Brain microvascular endothelial cell (primary cell): ENCODE measurements around the gene RANBP10.

Experiments used
- DNase-seq: peaks from one replicate; pipeline ENCODE4 v3.0.0-alpha.2; 2020
- H3K27ac ChIP-seq: fragments of 250-450 bp; sonication (Bioruptor Pico); 2 replicates; pipeline ENCODE4 v1.5.1; 2020; ENCODE audit warnings: mild to moderate bottlenecking, moderate library complexity
- H3K27me3 ChIP-seq: fragments of 250-450 bp; sonication (Bioruptor Pico); replicated peaks from 2 replicates; pipeline ENCODE4 v1.5.1; 2020; ENCODE audit warnings: mild to moderate bottlenecking
- H3K36me3 ChIP-seq: fragments of 250-450 bp; sonication (Bioruptor Pico); replicated peaks from 2 replicates; pipeline ENCODE4 v1.5.1; 2020; ENCODE audit warnings: mild to moderate bottlenecking
- H3K4me3 ChIP-seq: 2 replicates; pipeline ENCODE4 v1.5.1; 2011; ENCODE audit warnings: low read depth, mild to moderate bottlenecking, control low read depth, low read length, moderate library complexity
- in situ Hi-C: cut with HindIII; loops from 2 replicates; pipeline ENCODE4 v1.10.0; 2017; ENCODE audit warnings: low sequenced_read_pairs, low pct_ligation_motif_present
- TF ChIP-seq, protein P1 (sequence below): IDR thresholded peaks from 2 replicates; pipeline ENCODE4 v1.5.1; 2011; ENCODE audit warnings: low read depth, mild to moderate bottlenecking, moderate library complexity, low read length, control low read depth, inconsistent platforms; ENCODE audit errors: missing control alignments

Gene RANBP10

DNA sequence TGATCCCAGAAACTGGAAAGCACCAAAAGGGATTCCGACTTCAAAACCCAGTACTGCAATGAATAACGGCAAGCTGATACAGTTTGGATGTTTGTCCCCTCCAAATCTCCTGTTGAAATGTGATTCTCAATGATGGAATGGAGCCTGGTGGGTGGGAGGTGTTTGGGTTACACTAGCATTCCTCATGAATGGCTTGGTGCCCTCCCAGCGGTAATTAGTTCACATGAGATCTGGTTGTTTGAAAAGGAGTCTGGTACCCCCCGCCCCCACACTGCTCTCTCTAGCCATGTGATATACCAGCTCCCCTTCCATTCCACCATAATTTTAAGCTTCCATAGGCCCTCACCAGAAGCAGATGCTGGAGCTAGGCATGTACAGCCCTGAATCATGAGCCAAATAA lies 40.1 kb downstream of the RANBP10 start:
- H3K27me3 ChIP-seq, result no peaks in the 10 kb centered on the region
- no peak for DNase-seq
- TF ChIP-seq, protein P1, sequence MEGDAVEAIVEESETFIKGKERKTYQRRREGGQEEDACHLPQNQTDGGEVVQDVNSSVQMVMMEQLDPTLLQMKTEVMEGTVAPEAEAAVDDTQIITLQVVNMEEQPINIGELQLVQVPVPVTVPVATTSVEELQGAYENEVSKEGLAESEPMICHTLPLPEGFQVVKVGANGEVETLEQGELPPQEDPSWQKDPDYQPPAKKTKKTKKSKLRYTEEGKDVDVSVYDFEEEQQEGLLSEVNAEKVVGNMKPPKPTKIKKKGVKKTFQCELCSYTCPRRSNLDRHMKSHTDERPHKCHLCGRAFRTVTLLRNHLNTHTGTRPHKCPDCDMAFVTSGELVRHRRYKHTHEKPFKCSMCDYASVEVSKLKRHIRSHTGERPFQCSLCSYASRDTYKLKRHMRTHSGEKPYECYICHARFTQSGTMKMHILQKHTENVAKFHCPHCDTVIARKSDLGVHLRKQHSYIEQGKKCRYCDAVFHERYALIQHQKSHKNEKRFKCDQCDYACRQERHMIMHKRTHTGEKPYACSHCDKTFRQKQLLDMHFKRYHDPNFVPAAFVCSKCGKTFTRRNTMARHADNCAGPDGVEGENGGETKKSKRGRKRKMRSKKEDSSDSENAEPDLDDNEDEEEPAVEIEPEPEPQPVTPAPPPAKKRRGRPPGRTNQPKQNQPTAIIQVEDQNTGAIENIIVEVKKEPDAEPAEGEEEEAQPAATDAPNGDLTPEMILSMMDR, result no peak
- in situ Hi-C loops, result no loop called here
- H3K4me3 ChIP-seq, result no peak overlapping the region
- H3K36me3 ChIP-seq, result no peaks in the 10 kb centered on the region
- H3K27ac ChIP-seq, result no peak overlapping the region

DNA sequence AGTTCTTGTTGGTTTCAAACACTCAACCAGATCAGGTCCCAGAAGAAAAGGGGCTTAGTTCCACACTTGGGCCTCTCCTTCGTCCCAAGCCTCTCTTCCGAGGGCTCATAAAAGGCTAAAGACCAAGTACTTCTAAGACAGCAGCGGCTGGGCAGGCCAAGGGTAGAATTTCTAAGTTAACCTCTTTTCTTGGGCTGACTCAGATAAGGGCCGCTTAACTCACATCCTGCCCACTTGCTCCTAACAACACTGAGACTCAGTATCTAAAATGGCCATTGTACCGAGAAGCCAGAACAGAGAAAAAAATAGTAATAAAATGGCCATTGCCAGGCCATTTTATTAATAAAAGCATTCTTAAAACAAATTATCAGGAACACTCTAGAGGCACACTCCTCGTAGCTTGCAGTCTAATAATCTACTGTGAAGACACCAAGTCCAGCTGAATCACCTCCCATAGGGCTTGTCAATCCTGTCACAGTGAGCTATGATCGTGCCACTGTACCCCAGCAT lies 42.1 kb downstream of the RANBP10 start:
- TF ChIP-seq, protein P1, result no peak
- DNase-seq, result peak; percentile 2
- Histone ChIP-seq H3K36me3 (no peaks in the 10 kb centered on the region), H3K27ac (no peak overlapping the region), H3K4me3 (no peak overlapping the region), H3K27me3 (no peaks in the 10 kb centered on the region)
- in situ Hi-C loops, result no loop called here

DNA sequence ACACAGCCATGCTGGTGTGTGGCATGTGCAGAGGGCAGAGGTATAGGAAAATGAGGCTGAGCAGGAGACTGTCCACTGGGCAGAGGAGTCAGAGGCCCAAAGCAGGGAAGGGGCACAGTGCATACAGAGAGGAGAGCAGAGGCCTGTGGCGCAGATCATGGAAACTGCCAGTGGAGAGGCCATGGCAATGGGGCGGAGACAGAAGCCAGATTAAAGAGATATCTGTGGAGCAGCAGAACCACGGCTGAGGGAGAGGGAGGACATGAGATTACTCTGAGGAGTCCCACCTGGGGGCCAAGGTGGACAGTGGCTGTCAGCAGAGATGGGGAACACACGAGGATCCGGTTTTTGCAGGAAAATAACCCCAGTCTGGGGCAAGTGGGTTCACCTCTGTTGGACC lies 43.3 kb downstream of the RANBP10 start:
- Histone ChIP-seq H3K27me3 (no peaks in the 10 kb centered on the region), H3K36me3 (no peaks in the 10 kb centered on the region), H3K27ac (no peak overlapping the region), H3K4me3 (no peak overlapping the region)
- in situ Hi-C loops, result no loop called here
- TF ChIP-seq, protein P1, result no peak
- no peak for DNase-seq

DNA sequence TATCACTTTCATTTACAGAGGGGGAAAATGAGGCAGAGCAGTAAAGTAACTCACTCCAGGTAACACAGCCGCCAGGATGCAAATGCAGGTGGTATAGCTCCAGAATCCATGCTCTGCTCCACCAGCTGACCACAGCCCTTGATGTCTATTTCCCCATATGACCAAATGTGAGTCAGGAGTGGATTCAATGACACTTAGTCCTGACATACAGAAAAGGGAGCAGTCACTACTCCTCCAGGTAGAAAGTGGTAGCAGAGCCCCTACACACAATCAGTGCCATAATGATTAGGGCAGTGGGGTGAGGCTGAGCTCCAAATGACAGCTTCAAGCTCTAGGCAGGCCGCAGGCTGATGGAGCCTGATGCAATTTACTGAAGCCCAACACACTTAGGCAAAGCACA lies 44.0 kb downstream of the RANBP10 start:
- TF ChIP-seq, protein P1, result no peak
- Histone ChIP-seq H3K27ac (no peak overlapping the region), H3K36me3 (no peaks in the 10 kb centered on the region), H3K4me3 (no peak overlapping the region), H3K27me3 (no peaks in the 10 kb centered on the region)
- in situ Hi-C loops, result no loop called here
- DNase-seq, result no peak

DNA sequence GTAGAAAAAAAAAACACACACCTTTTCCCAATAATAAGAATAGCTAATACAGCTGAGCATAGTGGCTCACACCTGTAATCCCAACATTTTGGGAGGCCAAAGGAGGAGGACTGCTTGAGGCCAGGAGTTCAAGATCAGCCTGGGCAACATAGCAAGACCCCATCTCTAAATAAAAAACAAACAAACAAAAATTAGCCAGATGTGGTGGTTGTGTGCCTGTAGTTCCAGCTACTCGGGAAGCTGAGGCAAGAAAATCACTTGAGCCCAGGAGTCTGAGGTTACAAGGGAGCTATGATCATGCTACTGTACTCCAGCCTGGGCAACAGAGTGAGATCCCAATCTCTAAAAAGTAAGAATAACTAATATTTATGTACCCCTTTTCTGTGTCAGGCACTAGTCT lies 44.4 kb downstream of the RANBP10 start:
- DNase-seq, result no peak
- H3K27ac ChIP-seq, result no peak overlapping the region
- TF ChIP-seq, protein P1, result no peak
- H3K27me3 ChIP-seq, result no peaks in the 10 kb centered on the region
- no peak overlapping the region for H3K4me3 ChIP-seq
- H3K36me3 ChIP-seq, result no peaks in the 10 kb centered on the region
- in situ Hi-C loops, result no loop called here

DNA sequence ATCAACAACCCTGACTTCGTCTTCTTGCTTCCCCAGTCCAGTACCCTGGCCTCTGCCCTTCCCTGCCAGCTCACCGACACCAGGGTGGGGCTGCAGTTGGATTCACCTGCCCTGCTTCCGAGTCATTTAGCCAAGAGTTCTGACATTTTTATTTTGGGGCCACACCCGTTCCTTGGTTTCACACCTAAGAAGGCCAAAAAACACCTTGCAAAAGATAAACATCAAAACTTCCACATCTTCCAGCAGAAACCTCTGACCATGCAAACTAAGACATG lies 45.5 kb downstream of the RANBP10 start:
- no peaks in the 10 kb centered on the region for H3K36me3 ChIP-seq
- in situ Hi-C loops, result no loop called here
- H3K27me3 ChIP-seq, result no peaks in the 10 kb centered on the region
- H3K4me3 ChIP-seq, result no peak overlapping the region
- DNase-seq, result no peak
- no peak overlapping the region for H3K27ac ChIP-seq
- TF ChIP-seq, protein P1, result no peak
